Cardiac septum (tissue), 1 donor: ENCODE results near the gene SLC22A23. TPM values are rescaled to one million over a fixed set of nuclear protein-coding genes. Genes with fewer than 3 reads are reported as not detected.

Source experiments
- DNase-seq: peaks from one replicate; pipeline ENCODE4 v3.0.0-alpha.2; 2020; ENCODE audit warnings: low spot score
- intact Hi-C: fragments of 100-400 bp; cut with DNase I; formaldehyde crosslinking; loops from one replicate; pipeline ENCODE4 v1.14.0; 2022
- total RNA-seq: library from RNA; stranded (reverse); fragmentation: NEBNext Ultra II Directional; extraction: Animal tissue kit (Norgen Biotek cat#: 25700); gene quantifications from one replicate; pipeline ENCODE4 v1.2.1, GENCODE V29; 2021
- donor health status: DM: no; HTN: no; CAD: no.

SLC22A23 gene
- total RNA-seq, 1 donor from 2014 or later = 3.2 TPM

DNA sequence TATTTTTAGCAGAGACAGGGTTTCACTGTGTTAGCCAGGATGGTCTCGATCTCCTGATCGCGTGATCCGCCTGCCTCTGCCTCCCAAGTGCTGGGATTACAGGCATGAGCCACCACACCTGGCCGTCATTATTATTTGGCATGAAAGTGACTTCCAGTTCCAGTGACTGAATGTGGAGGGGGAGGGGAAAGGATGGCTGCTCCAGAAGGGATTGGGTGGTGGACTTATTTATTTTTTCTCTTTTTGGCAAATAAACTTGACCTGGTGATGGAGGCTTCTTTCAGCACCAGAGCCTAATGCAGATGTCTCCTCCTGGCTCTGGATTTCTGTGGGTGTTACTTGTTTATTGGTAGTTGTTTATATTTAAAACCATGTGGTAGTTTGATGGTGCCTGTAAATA, 16.9 kb upstream of the SLC22A23 start:
- intact Hi-C loops = no loop called here
- no peak for DNase-seq

DNA sequence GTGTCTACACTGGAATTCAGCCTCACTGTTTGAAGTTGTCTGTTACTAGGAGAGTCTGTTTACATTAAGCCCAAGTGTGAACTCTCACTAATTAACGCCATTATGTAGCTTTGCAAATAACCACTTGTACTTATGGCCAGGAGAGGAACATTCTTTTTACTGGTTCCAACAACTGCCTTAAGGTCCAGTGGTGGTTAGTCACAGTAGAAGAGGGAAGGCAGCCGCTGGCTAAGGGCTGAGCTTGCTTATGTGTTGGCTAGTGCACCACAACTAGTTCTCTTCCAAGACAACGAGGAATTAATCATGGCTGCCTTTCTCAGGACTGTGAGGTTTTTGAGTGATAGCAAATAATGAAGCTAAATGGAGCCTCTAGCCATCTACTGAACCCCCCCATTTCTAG, 14.9 kb upstream of the SLC22A23 start:
- intact Hi-C loops = no loop called here
- DNase-seq = no peak

DNA sequence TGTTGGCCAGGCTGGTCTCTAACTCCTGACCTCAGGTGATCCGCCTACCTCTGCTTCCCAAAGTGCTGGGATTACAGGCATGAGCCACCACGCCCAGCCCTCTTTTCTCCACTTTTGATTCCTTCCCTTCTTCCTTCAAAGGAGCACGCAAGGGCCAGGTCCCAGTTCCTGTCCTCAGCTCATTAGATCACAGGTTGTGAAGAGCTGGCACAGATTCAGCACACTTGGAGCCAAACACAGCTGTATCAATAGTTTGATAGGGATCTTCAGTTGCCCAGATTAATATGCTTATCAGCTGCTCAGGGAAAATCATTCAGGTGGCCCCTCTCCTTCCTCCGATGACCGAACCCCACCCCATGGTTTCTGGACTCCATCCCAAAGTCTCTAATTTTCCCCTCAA, 14.4 kb upstream of the SLC22A23 start:
- intact Hi-C loops = no loop called here

DNA sequence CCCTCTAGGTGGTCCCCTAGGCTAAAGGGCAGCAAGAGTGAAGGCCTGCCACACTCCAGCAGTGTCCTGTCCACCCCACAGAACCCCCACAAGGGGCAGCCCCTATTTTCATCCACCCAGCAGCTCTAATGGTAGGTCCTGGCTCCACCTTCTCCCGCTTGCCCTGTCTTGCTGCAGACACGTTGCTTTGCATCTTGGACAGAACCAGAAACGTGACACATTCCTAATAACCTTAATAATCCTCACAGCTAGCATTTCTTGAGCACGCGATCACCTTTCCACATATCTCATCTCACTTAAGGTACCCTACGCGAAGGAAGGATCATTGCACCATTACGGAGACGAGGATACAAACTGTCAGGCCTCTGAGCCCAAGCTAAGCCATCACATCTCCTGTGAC, 11.7 kb upstream of the SLC22A23 start:
- DNase-seq = no peak
- intact Hi-C loops = no loop called here

More for the DNA sequence above, 14.4 kb upstream of the SLC22A23 start:
- DNase-seq = no peak

DNA sequence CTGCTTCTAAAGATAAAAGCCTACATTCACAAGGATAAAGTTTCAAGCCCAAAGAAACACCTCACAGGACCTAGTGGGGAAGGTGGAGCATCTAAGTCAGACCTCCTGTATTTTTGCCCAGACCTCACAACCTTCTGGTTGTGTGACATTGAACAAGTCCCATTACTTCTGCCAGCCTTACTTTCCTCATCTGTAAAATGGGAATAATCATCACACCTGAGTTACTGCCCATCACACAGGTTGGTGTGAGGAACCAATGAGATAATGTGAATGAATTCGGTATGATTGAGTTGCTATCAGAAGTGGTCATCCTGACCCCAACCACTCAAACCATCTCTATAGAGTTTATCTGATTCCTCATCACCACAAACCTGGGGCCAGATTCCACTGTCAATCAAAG, 11.1 kb upstream of the SLC22A23 start:
- DNase-seq = no peak
- intact Hi-C loops = no loop called here

DNA sequence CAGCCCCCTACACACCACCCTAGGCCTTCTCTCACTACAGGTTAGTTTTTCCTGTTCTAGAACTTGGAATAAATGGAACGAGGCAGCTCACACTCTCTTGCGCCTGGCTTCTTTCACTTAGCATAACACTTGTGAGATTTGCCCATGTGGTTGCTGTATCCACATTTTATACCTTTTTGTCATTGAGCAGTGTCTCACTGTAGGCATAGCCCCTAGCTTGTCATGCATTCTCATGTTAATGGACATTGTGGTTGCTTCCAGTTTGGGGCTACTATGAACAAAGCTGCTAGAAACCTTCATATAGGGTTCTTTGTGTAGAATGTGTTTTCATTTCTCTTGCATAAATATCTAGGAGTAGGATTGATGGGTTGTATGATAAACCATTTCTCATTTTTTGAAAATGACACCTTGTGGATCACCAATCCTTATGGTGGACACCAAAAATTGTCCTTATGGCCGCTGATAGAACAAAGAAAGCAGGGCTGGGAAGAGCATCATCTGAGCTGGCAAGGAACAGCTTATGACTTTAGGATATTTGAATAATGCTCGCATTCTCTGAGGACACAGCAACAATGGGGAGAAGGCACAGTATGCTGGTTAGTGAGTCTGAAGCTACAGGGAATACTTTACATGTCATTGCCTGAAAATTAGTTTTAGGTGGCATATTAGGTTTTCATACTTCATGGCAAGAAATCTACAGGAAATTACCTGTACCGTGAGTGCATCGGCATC, 9.8 kb upstream of the SLC22A23 start:
- no peak for DNase-seq
- intact Hi-C loops = no loop called here

DNA sequence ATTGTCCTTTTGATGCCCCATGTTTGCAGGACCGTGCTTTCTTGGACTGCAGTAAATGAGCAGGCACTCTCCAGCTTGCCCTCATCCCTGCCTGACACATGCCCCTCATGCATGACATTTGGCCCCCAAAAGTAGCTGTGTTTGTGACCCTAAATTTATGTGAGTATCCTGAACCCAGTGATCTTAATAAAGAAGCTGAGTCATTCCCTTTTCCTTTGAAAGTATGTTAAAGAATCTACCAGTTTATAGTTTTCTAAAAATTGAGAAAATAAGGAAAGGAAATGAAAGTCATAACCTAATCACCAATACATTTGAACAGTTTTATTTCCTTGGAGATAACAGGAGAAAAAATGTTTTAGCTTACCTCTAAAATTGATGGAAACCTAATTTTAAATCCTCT, 3.4 kb upstream of the SLC22A23 start:
- intact Hi-C loops = no loop called here
- no peak for DNase-seq

DNA sequence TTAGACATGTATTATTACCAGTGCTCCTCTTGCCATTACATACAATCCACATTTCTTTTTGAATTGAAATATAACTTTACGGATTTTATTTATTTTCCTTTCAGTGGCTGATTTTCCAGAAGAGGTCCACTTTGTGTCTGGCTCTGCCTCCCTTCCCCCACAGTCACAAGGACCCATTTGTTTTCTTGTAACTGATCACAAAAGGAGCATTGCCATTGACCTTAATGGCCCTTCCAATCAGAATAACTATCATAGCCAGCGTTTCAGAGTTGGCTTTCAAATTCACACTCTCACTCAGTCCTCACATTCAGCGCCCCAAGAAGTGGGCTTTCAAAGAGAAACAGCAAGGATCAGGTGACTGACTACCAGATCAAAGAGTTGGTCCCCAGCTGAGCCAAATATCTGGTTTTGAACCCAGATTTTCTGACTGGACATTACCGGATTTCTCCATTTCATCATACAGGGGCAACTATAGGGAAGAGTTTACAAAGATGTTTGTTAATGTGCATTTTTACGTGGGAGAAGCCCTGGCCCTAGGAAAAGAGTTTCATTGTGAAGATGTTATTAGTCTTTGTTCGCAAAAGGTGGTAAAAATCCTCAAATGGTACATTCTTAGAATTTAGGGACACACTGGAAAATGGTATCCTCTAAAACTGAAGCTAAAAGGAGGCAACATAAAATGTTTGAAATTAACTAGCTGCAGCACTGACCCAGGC, 2.0 kb upstream of the SLC22A23 start:
- no peak for DNase-seq
- intact Hi-C loops = no loop called here

DNA sequence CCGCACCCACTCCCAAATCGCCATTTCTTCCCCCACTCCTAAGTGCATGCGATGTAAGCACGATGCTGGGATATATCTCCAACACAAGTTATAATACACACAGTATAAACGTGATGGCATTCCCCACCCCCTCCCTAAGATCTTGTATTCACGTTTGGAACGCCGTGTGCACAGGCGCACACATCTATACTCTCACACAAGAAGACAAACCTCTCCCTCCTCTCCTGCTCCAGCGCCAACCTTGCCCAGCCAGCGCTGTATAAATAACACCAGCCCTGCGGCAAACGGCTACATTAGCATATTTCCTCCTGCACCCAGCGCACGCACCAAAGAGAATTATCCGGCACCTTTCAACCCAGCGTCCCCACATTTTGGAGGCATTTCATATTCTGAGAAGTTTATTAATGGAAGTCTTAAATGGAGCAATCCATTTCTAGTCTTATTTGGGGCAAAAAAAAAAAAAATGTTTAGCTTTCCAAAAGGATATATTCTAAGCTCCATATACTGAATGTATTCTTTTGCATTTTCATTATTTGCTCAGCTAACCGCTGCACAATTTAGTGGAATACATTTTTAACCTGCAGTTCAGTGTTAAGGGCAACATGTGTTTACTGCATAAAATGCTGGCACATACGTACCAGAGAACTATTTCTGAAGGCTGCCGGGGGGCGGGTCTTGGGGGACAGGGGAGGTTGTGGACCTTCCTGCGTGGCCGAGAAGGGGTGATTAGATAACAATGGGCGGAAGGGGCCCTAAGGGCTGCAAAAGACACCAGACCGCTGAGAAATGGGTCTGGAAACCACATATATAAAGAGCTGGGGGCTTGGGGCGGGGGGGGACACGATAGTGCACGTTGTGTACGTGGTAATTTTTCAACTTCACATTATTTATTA, 1.1 kb upstream of the SLC22A23 start:
- intact Hi-C loops = no loop called here
- no peak for DNase-seq

DNA sequence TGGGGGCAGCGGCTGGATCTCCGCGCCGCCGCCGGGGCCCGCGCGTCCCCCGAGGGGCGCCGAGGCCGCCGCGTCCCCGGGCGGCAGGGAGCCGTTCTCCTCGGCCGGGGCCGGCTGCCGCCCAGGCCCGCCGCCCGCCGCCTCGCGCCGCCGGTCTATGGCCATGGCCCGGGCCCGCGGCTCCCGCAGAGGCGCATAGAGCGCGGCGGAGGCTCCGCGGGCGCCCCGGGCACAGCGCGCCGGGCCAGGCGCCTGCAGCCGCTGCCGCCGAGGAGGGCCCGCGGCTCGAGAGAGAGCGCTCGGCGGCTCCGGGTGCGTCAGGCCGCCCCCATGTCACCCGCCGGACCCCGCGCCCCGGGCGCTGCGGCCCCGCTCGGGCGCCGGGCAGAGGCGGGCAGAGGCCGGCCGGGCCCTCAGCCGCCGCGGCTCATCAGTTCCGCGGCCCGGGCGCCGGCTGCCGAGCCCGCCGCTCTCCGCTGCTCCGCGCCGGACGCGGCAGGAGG, 404 bp downstream of the SLC22A23 start:
- DNase-seq = no peak
- intact Hi-C loops = no loop called here

DNA sequence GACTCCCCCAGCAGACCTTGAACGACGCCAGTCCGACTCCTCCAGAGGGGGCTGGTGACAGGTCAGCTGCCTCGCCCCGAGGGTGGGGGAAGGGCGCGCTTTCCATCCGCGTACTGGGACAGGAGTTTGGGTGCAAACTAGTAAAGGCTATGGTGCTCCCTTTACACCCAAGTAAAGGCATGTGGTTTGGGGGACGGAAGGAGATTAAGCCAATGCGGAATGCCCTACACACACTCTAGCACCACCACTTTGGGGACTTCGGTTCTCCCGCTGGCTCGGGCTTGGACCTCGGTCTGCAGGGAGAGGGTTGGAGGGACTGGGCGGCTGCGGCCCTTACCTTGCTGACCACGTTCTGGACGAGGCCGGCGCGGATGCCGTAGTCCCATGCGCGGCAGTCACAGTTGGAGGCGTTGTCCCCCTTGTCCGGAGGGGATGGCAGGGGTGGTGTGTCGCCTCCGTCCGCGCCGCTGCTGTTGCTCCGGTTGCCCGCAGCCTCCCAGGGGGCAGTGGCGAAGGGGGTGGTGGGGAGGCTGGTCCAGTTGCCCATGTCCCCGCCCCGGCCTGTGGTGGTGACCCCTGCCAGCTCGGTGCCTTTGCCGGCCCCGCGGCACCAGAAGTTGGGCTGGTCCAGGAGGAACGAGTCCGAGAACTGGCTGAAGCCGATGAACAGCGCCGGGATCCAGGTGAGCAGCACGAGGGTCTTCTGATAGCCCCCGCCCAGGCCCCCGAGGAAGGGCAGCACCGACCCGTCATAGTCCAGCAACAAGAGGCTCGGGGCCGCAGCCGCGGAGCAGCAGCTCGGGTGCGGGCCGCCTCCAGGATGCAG, 1.1 kb downstream of the SLC22A23 start:
- no peak for DNase-seq
- intact Hi-C loops = no loop called here

DNA sequence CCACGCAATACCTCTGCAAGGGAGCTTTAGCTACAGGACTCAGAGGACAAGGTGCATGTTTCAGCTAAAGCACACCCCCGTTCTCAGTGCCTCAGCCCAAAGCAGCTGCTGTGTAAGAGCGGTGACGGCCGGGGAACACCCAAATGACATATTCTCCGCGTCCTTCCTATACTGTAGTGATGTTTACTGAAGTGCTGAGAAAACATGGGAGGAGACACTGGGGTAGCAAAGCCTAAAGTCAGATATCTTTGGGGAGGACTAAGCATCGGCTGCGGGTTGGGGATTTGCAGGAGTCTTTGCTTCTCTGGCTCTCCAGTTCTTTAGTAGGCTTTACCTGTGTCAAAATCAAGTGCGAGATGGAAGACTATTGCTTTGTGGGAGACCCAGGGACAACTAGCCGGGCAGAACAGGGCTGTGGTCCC, 1.7 kb downstream of the SLC22A23 start:
- intact Hi-C loops = no loop called here
- DNase-seq = no peak

DNA sequence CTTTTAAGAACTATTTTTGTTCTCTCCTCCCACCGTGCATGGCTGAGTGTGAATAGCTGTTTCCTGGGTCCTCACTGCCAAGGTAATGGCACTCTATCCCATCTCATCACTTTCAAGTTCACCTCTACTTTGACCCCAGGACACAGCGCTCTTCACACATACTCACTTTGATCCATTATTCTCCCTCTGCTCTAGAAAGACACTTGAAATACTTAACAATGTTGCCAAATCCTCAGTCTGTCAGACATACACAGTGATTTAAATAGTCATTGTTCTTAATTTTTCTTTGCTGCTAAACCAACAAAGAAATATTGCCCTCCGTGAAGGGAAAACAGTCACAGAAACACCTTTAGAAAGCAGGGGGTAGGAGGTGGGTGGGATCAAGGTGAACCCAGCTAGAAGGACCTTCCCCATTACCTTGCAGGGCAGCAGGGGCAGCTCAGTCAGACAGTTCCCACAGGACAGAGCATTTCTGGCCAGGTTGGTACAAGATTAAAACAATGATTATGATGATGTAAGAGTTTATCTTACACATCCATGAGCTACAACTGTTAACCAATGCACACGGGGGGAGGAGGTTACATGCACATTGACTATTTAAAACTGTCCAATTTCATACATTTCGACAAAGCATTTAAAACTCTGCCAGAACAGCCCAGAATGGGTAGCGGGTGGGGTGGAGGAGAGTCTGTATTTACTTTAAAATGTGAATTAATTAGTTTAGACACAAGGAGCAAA, 2.4 kb downstream of the SLC22A23 start:
- intact Hi-C loops = no loop called here
- no peak for DNase-seq

DNA sequence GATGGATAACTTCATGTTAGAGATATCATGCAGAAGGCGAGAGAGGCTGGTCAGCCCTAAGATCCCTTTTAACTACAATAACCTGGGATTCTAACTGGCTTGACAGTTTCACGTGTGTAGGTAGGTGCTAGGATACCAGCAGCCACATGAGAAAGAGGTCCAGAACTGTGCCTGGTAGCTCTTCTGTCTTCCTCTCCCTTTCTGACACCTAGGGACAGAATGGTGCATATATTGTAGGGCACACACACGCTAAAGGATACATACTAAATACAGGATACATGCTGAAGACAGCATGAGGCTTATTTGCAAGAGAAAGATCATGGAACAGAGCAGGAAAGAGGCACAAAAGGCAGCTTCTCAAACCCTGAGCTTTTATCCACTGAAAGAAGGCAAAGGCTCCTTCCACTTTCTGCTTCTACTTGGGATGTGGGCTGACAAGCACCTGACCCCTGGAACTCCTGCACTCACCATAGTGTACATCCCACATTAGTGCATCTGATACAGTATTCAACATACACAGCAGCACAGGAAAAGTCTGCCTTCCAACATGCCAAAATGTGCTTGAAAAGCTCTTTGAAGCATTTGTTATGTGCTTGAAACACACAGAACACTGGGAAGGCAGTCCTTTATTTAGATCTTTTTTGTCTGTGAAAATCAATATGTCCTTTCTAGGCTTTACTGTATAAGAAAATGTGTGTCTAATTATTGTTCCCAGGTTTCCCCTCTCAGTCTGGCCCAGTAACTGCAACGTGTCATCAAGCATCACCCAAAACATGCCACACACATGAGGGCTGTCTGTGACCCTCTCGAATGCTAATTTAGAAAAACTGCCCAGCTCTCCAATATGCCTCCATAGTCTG, 3.2 kb downstream of the SLC22A23 start:
- DNase-seq = no peak
- intact Hi-C loops = no loop called here

DNA sequence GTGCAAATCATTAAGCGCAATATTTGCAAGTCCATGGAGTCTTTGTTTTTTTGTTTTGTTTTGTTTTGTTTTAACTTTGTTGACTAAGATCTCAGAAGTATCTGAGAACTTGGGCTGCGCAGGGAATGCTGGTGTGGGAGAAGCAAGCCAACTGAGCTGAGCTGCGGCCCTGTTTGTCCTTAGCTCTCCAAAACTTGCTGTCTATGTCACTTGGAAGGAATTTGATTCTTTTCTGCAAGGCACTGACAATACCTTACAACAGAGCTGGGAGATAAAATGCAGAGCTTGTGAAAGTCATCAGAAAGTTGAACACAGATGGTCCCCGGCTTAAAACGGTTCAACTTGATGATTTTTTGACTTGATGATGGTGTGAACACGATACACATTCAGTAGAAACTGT, 5.4 kb downstream of the SLC22A23 start:
- intact Hi-C loops = no loop called here
- no peak for DNase-seq

DNA sequence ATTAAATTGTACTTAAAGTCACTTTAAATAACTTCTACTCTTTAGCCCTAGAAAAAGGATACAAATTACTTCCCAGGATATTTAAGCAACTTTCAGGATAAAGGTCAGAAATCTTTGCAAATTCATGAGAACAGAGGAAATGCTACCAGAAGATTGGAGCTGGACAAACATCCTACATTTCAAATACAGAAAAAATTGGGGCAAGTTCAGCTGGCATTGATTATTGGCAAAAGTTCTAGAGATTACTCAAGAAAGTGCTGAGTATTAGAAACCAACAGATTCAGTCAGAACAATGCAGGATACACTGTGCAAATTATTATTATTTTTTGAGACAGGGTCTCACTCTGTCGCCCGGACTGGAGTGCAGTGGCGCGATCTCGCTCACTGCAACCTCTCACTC, 6.0 kb downstream of the SLC22A23 start:
- no peak for DNase-seq
- intact Hi-C loops = no loop called here

DNA sequence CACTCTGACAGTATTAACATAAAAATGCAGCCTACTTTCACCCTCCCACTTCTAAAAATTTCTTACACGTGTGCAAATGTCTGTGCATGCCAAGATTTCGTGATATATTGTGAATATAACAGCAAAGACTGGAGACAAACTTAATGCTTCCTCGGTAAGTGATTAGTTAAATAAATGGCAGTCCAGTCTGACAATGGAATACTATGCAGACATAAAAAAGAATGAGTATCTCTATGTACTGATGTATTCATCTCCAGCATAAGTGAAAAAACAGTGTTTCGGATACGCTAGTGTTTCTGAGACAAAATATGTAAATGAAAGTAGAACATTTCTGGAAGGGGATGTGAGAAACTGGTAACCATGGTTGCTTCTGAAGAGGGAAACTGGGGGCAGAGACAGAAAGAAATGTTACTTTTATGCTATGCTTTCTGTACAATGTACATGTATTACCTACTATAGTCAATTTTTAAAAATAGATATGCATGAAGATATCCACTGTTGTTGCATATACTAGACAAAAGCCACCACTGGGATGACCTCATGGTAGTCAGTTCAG, 7.0 kb downstream of the SLC22A23 start:
- intact Hi-C loops = no loop called here
- DNase-seq = no peak

DNA sequence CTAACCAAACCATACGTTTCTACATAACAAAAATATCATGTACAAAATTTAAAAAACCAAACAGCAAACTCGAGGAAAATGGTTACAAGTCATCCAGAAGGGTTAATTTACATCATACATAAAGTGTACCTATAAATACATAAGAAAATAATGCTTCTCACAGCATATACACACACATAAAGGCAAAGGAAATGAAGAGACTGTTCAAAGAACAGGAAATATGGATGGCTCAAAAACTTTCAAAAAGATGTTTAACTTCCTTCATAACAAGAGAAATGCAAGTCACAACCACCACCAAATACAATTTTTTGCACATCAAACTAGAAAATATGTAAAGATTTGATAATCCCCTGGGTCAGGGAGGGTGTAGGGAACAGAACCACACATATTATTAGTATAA, 7.5 kb downstream of the SLC22A23 start:
- intact Hi-C loops = no loop called here
- DNase-seq = no peak
